HL-60 (cell line): Measurements from ENCODE around the gene PTK7.

Source experiments
- CTCF ChIP-seq: IDR thresholded peaks from one replicate; pipeline ENCODE4 v1.5.1; 2011; ENCODE audit warnings: low read length, control low read depth, inconsistent platforms; ENCODE audit not compliant: insufficient read depth
- GABPA ChIP-seq: IDR thresholded peaks from 2 replicates; pipeline ENCODE4 v1.6.1; 2012; ENCODE audit warnings: low read depth
- POLR2AphosphoS5 ChIP-seq: IDR thresholded peaks from 2 replicates; pipeline ENCODE4 v1.6.1; 2012; ENCODE audit warnings: low read depth
- REST ChIP-seq: IDR thresholded peaks from 2 replicates; pipeline ENCODE4 v1.6.1; 2012; ENCODE audit warnings: low read depth; ENCODE audit not compliant: insufficient replicate concordance
- SPI1 ChIP-seq: IDR thresholded peaks from 2 replicates; pipeline ENCODE4 v1.6.1; 2012; ENCODE audit warnings: low read depth, mild to moderate bottlenecking, borderline replicate concordance

- TF ChIP-seq POLR2AphosphoS5: no peak
- TF ChIP-seq CTCF: no peak
- TF ChIP-seq REST: no peak
- no peak for TF ChIP-seq GABPA
- TF ChIP-seq SPI1: no peak
Observed at GRCh38 chr6:43090559-43090956, 14.4 kb downstream of the PTK7 start.
